GM08714 (cell line): ENCODE results near the gene FREM3.
"Not testable (repeated sequence)": the region's sequence is repeated elsewhere in the genome, so short reads cannot be mapped to it uniquely, and the experiment has no call there.

Source experiments
- H3K4me3 ChIP-seq: fragments of 200-500 bp; sonication (Bioruptor generic); 2 replicates; pipeline ENCODE4 v1.5.1; 2014; ENCODE audit warnings: mild to moderate bottlenecking, low read length, inconsistent platforms
- ZNF274 ChIP-seq: IDR thresholded peaks from 2 replicates; pipeline ENCODE4 v1.6.1; 2012; ENCODE audit warnings: mild to moderate bottlenecking, low read depth, low read length

Gene FREM3

DNA sequence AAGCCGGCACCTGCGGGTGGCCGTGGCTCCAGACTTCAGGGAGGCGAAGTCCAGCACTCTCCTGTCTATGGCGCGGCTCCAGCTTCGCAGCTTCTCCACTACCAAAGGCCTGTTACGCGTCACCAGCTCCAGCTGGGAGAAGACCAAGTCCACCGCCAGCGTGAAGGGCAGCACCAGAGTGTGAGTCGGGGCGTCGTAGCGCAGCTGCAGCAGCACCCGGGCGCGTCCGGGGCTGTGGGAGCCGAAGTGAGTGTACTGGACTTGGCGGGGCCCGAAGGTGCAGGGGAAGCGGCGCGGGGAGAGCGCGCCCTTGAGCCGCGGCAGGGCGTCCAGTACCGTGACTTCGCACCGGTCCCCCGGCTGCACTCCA is 444 bp downstream of the FREM3 start:
- no peak for TF ChIP-seq ZNF274
- H3K4me3 ChIP-seq, result peak overlapping the region; percentile 6; the same call in 1 of the 2 replicates

DNA sequence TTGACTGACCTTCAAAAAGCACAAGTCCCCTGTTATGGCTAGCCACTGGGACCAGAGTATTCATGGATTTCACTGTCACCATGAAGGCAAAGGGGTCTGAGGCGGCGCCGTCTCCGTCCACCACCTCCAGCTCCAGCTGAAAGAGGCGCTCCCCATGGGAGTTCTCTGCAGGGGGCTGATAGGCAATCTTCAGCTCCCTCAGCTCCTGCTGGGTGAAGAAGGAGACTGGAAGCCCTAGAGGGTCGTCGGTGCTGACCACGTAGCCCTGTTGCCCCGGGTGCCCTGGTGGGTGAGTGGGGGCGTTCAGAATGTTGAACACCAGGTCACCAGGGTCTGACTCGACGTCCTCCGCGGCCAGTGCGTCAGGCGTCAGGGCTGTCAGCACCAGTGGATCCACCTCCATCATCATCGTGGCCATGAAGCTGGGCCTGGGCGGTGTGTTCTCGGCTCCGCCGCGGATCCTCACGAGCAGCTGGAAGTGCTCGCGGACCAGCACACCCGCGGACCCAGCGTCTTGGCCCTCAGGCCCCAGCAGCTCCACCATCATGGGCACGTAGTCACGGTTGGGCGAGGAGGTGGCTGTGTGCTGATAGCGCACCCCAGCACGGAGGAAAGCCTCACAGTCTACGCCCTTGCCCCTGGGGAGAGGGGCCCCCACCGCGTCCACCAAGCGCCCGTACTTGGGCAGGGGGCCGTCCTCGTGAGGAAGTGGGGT is 987 bp downstream of the FREM3 start:
- no peak overlapping the region; the same call in 1 of the 2 replicates for H3K4me3 ChIP-seq
- TF ChIP-seq ZNF274, result no peak

DNA sequence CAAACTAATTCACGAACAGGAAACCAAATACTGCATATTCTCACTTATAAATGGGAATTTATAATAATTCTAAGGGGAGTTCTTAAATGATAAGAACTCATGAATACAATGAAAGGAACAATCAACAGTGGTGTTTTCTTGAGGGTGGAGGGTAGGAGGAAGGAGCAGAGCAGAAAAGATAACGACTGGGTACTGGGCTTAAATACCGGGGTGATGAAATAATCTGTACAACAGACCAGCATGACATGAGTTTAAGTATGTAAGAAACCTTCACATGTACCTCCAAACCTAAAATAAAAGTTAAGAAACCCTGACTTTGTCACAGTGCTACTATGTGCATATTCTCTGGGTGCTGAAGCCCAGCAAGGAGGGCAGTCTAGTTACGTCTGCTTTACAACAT is 6.6 kb downstream of the FREM3 start:
- no peak for TF ChIP-seq ZNF274
- H3K4me3 ChIP-seq, result no peak overlapping the region

DNA sequence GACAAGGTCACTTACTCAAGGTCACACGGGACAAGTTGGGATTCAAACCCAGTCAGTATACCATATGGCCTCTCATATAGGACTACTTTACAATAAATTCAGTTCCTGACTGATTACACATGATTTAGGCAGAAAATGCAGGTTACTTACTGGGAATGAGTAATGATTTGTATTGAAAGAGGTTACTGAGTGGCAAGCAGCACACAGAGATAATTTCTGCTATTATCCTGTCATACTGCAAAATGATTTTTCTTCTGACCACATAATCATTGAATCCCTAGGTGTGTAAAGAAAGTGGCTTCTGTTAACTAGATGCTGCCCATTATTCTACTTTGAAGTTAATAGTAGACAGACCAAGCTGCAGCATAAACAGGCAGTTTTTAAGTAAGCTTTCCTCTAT is 8.2 kb downstream of the FREM3 start:
- H3K4me3 ChIP-seq, result no peak overlapping the region
- no peak for TF ChIP-seq ZNF274

DNA sequence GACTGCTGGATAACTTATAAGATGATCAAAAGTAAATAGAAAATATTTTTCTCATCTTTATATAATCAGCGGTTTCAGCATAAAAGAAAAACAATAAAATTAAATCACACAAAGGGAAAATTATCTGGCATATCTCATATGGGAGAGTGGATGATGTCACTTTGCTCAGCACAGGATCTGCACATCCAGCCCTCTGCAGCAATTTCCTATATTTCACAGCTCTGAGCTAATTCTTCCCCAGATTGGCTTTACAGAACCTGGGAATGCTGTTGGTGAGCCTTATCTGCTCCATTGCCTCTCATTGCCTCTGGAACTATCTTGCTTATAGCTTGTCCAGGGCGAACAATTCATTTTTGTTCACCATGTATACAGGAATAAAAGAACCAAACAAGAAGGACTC is 21.0 kb downstream of the FREM3 start:
- TF ChIP-seq ZNF274, result no peak

DNA sequence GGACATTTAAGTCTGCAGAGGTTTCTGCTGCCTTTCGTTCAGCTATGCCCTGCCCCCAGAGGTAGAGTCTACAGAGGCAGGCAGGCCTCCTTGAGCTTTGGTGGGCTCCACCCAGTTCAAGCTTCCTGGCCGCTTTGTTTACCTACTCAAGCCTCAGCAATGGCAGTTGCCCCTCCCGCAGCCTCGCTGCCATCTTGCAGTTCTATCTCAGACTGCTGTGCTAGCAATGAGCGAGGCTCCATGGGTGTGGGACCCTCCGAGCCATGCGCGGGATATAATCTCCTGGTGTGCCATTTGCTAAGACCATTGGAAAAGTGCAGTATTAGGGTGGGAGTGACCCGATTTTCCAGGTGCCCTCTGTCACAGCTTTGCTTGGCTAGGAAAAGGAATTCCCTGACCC is 26.8 kb downstream of the FREM3 start:
- not testable (repeated sequence) for H3K4me3 ChIP-seq

More for the DNA sequence above, 21.0 kb downstream of the FREM3 start:
- no peak overlapping the region for H3K4me3 ChIP-seq

DNA sequence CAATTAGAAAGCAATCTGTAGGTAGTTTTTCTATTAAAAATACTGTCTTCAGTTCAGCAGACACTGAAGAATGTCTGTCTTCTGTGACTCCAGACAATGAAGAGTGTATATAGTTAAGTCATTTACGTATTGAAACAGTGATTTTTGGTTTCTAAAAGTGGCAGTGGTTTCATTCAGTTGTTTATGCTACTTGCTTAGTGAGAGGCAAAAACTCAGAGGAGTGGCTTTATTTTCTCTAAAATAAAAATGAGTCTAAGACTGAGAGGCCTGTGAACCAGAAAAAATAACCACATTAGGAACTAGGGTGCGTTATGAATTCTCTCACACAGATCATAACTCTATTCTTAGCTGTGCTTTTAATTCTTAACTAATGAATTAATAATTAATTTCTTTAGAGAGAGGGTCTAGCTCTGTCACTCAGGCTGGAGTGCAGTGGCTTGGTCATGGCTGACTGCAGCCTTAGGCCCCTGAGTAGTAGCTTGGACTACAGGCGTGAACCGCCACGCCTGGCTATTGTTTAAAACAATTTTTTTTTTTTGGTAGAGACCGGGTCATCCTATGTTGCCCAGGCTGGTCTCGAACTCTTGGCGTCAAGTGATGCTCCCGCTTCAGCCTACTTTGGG is 31.4 kb downstream of the FREM3 start:
- no peak overlapping the region for H3K4me3 ChIP-seq
- no peak for TF ChIP-seq ZNF274

DNA sequence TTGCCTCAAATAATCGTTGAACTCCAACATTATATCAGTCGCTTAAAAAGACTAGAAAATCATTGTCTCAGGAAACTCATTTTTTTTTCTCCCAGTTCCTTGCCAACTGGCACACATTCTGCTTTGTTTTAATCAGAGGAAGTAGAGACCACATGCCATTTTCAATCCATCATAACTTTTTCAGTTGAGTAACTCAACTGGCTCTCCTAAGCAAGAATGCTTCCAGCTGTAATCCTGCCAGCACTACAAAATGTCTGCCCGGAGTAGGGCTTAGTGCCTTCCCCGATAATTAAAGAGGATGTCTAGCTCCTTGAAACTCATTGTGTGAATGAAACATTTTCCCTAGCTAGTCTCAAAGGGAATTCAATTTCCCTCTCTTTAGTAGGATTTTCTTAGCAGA is 33.0 kb downstream of the FREM3 start:
- no peak for TF ChIP-seq ZNF274
- no peak overlapping the region for H3K4me3 ChIP-seq

DNA sequence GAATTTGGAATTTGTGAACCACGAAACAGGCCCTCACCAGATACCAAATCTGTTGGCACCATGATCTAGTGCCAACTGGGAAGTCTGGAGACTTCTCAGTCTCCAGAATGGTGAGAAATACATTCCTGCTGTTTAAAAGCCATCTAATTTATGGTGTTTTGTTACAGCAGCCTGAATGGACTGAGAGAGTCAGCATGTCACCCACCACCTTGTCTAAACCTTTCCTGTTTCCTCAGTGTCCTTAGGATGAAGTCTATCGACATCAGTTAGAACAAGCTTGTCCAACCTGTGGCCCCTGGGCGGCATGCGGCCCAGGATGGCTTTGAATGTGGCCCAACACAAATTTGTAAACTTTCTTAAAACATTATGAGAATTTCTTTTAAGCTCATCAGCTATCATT is 42.1 kb downstream of the FREM3 start:
- no peak overlapping the region for H3K4me3 ChIP-seq
- TF ChIP-seq ZNF274, result no peak

DNA sequence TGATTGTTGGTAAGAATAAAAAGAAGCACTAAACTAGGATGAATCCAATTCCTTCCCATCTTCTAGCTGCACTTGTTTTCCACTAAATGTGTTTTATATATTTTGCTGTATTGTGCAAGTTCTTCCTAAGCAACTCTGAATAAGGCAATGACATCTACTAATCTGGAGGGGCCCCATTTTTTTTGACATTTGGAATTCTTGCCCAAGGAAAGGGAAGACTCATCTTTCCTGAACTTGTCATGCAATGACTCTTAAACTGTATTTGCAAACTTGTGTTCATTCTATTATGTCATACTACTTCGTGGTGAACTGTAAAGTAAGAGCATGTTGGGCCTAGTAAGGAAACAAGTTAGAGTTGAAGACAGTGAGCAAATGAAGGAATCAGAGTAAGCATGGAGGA is 45.9 kb downstream of the FREM3 start:
- no peak for TF ChIP-seq ZNF274
- H3K4me3 ChIP-seq, result no peak overlapping the region

DNA sequence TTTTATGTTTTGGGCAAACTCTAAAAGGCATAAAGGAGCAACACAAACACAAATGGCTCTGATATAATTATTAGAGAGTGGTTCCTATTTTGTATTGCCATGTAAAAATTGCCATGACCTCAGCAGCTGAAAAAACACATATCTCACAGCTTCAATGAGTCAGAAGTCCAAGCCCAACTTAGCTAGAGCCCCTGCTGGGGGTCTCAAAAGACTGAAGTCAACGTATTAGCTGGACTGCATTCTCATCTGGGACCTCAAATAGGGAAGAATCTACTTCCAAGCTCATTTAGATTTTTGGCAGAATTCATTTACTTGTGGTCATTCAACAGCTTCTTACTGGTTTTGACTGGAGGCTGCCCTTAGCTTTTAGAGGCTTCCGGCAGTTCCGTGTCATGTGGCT is 47.4 kb downstream of the FREM3 start:
- H3K4me3 ChIP-seq, result no peak overlapping the region
- no peak for TF ChIP-seq ZNF274

DNA sequence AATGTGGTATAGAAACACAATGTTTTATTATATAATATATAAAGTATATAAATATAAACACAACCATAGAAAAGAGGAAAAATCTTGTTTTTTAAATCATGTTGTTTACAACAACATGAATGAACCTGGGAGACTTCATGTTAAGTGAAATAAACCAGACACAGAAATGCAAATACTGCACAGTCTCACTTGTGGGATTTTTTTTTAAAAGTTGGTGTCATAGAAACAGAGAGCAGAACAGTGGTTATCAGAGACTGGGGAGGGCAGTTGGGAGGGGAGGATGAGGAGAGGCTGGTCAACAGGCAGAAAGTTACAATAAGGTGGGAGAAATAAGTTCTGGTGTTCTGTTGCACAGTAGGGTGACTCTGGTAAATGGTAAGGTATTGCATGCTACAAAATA is 57.1 kb downstream of the FREM3 start:
- H3K4me3 ChIP-seq, result no peak overlapping the region
- no peak for TF ChIP-seq ZNF274

DNA sequence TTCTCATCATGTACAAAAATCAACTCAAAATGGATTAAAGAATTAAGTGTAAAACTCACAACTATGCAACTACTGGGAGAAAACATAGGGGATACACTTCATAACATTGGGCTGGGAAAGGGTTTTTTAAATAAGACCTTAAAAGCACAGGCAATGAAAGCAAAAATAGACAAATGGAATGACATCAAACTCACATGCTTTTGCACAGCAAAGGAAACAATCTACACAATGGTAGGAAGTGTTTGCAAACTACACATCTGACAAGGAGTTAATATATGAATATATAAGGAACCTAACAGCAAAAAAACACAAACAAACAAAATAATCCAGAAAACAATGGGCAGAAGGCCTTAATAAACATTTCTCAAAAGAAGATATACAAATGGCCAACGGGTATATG is 57.9 kb downstream of the FREM3 start:
- TF ChIP-seq ZNF274, result no peak
- H3K4me3 ChIP-seq, result no peak overlapping the region

DNA sequence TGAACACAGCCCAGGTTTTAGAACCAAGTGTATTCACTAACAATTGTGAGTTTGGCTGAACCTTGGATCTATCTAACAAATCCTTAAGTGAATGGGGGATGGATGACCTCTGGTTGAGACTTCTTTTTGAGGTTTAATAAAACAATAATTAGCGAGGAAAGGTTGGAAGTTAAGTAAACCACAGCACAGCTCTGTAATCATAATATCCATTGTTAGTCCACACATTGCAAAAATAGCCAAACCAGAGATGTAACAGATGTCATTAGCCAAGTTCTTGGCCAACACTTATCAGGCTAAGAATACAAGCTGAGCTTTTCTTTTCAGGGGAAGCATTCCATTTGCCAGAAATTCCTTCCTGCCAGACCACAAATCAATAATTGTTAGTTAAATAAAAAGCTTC is 59.1 kb downstream of the FREM3 start:
- no peak overlapping the region for H3K4me3 ChIP-seq
- no peak for TF ChIP-seq ZNF274

DNA sequence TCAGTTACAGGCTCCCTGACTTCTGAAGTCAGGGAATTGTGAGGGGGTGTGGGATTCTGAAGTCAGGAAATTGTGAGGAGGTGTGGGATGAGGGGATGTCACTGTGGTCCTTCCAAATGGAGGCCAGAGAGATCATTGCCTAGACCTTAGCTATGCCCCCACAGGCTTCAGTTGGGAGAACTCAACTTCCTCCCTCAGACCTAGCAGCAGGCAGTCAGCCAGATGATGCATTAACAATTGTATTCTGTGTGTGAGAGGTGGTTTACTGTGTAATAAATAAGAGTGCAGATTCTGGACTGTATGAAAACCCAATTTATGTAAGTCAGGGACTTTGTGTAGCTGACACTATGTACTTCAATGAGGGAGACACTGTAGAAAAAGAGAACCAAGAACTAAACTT is 65.7 kb downstream of the FREM3 start:
- no peak overlapping the region for H3K4me3 ChIP-seq
- TF ChIP-seq ZNF274, result no peak

DNA sequence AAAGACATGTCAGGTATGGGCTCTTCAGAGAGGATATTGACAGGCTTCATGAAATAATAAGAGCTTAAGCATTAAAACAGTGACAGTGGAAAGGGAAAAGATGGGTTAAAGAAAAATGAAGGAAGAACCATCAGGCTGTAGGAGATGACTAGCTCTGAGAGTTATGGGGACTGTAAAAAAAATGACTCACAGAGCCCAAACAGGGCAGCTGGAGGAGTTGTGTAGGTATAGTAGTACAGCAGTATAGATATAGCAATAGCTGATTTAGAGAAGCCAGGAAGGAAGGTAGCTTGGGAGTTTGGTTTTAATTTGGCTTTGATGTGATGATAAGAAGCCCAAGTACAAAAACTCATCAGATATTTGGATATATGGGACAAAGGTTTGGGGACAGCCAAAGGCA is 66.6 kb downstream of the FREM3 start:
- H3K4me3 ChIP-seq, result no peak overlapping the region
- no peak for TF ChIP-seq ZNF274
